Skeletal muscle satellite cell (primary cell): Measurements from ENCODE around the gene NUP35.
"Not testable (repeated sequence)": the region's sequence is repeated elsewhere in the genome, so short reads cannot be mapped to it uniquely, and the experiment has no call there.

Source experiments
- H3K27me3 ChIP-seq: 2 replicates; pipeline ENCODE4 v1.7.0; 2013; ENCODE audit warnings: low read length; ENCODE audit not compliant: control insufficient read depth, insufficient read depth
- H3K36me3 ChIP-seq: 2 replicates; pipeline ENCODE4 v1.7.0; 2013; ENCODE audit warnings: mild to moderate bottlenecking, control low read depth, low read length; ENCODE audit not compliant: insufficient read depth
- H3K4me1 ChIP-seq: 2 replicates; pipeline ENCODE4 v1.7.0; 2013; ENCODE audit warnings: low read length; ENCODE audit not compliant: control insufficient read depth, insufficient read depth
- H3K4me2 ChIP-seq: 2 replicates; pipeline ENCODE4 v1.7.0; 2013; ENCODE audit warnings: mild to moderate bottlenecking, low read length
- H3K4me3 ChIP-seq: 2 replicates; pipeline ENCODE4 v1.7.0; 2013; ENCODE audit warnings: low read length
- H3K9ac ChIP-seq: 2 replicates; pipeline ENCODE4 v1.7.0; 2013; ENCODE audit warnings: mild to moderate bottlenecking, low read depth, low read length, moderate library complexity
- H3K9me3 ChIP-seq: replicated peaks from 2 replicates; pipeline ENCODE4 v1.7.0; 2013; ENCODE audit warnings: mild to moderate bottlenecking, control low read depth, low read length

Gene NUP35

GRCh38 chr2:183149489-183149888 lies 25.2 kb downstream of the NUP35 start:
- Histone ChIP-seq H3K36me3 (peaks cover 3% of the 10 kb centered on the region), H3K9me3 (no peaks in the 10 kb centered on the region), H3K4me2 (no peak overlapping the region)

GRCh38 chr2:183152280-183152679 lies 28.0 kb downstream of the NUP35 start:
- not testable (repeated sequence) for H3K36me3 ChIP-seq, H3K9me3 ChIP-seq

More at GRCh38 chr2:183149489-183149888, 25.2 kb downstream of the NUP35 start:
- Histone ChIP-seq H3K9ac (no peak overlapping the region), H3K27me3 (no peaks in the 10 kb centered on the region), H3K4me1 (peaks cover 6% of the 10 kb centered on the region), H3K4me3 (no peak overlapping the region)

GRCh38 chr2:183153967-183154366 lies 29.7 kb downstream of the NUP35 start:
- H3K9me3 ChIP-seq, result no peaks in the 10 kb centered on the region
- H3K4me2 ChIP-seq, result no peak overlapping the region
- H3K4me1 ChIP-seq, result peaks cover 6% of the 10 kb centered on the region
- H3K9ac ChIP-seq, result no peak overlapping the region
- H3K4me3 ChIP-seq, result no peak overlapping the region
- H3K36me3 ChIP-seq, result peaks cover 7% of the 10 kb centered on the region
- no peaks in the 10 kb centered on the region for H3K27me3 ChIP-seq

More at GRCh38 chr2:183152280-183152679, 28.0 kb downstream of the NUP35 start:
- H3K4me1 ChIP-seq, H3K4me2 ChIP-seq, H3K27me3 ChIP-seq, H3K4me3 ChIP-seq, H3K9ac ChIP-seq: not testable (repeated sequence)

GRCh38 chr2:183154772-183155171 lies 30.5 kb downstream of the NUP35 start:
- H3K9ac ChIP-seq, H3K4me2 ChIP-seq, H3K4me1 ChIP-seq, H3K9me3 ChIP-seq, H3K4me3 ChIP-seq, H3K27me3 ChIP-seq: not testable (repeated sequence)
- H3K36me3 ChIP-seq, result peaks cover 11% of the 10 kb centered on the region

GRCh38 chr2:183157131-183157530 lies 32.9 kb downstream of the NUP35 start:
- no peaks in the 10 kb centered on the region for H3K4me1 ChIP-seq
- H3K36me3 ChIP-seq, result peaks cover 17% of the 10 kb centered on the region
- H3K4me2 ChIP-seq, result no peak overlapping the region
- H3K27me3 ChIP-seq, result no peaks in the 10 kb centered on the region
- H3K9me3 ChIP-seq, result no peaks in the 10 kb centered on the region
- H3K9ac ChIP-seq, result no peak overlapping the region
- H3K4me3 ChIP-seq, result no peak overlapping the region

GRCh38 chr2:183162362-183162761 lies 38.1 kb downstream of the NUP35 start:
- H3K9me3 ChIP-seq, result no peaks in the 10 kb centered on the region
- no peak overlapping the region for H3K9ac ChIP-seq
- no peaks in the 10 kb centered on the region for H3K4me1 ChIP-seq
- H3K36me3 ChIP-seq, result peaks cover 25% of the 10 kb centered on the region
- H3K4me2 ChIP-seq, result no peak overlapping the region
- no peaks in the 10 kb centered on the region for H3K27me3 ChIP-seq
- no peak overlapping the region for H3K4me3 ChIP-seq

GRCh38 chr2:183163821-183164649 lies 39.8 kb downstream of the NUP35 start:
- Histone ChIP-seq H3K36me3 (peaks cover 21% of the 10 kb centered on the region), H3K4me3 (no peak overlapping the region), H3K9ac (no peak overlapping the region), H3K27me3 (no peaks in the 10 kb centered on the region), H3K4me1 (no peaks in the 10 kb centered on the region), H3K9me3 (no peaks in the 10 kb centered on the region), H3K4me2 (no peak overlapping the region)

- H3K4me1 ChIP-seq, result no peaks in the 10 kb centered on the region
- H3K36me3 ChIP-seq, result peaks cover 18% of the 10 kb centered on the region
- H3K9ac ChIP-seq, result no peak overlapping the region
- H3K4me2 ChIP-seq, result no peak overlapping the region
- H3K4me3 ChIP-seq, result no peak overlapping the region
- H3K9me3 ChIP-seq, result no peaks in the 10 kb centered on the region
- no peaks in the 10 kb centered on the region for H3K27me3 ChIP-seq
Measured at GRCh38 chr2:183164650-183165015, 40.4 kb downstream of the NUP35 start.

GRCh38 chr2:183166210-183166609 lies 42.0 kb downstream of the NUP35 start:
- Histone ChIP-seq H3K4me1 (no peaks in the 10 kb centered on the region), H3K9me3 (no peaks in the 10 kb centered on the region), H3K4me2 (no peak overlapping the region), H3K36me3 (peaks cover 16% of the 10 kb centered on the region), H3K9ac (no peak overlapping the region), H3K27me3 (no peaks in the 10 kb centered on the region), H3K4me3 (no peak overlapping the region)

- not testable (repeated sequence) for H3K4me2 ChIP-seq, H3K27me3 ChIP-seq, H3K9ac ChIP-seq, H3K4me3 ChIP-seq, H3K36me3 ChIP-seq, H3K4me1 ChIP-seq, H3K9me3 ChIP-seq
Measured at GRCh38 chr2:183166976-183167375, 42.7 kb downstream of the NUP35 start.

GRCh38 chr2:183172220-183172887 lies 48.1 kb downstream of the NUP35 start:
- H3K36me3 ChIP-seq, result no peaks in the 10 kb centered on the region
- no peak overlapping the region for H3K4me2 ChIP-seq
- H3K9me3 ChIP-seq, result no peaks in the 10 kb centered on the region
- no peaks in the 10 kb centered on the region for H3K4me1 ChIP-seq
- no peaks in the 10 kb centered on the region for H3K27me3 ChIP-seq
- H3K9ac ChIP-seq, result no peak overlapping the region
- no peak overlapping the region for H3K4me3 ChIP-seq

GRCh38 chr2:183179156-183179555 lies 54.9 kb downstream of the NUP35 start:
- no peak overlapping the region for H3K9ac ChIP-seq
- H3K4me1 ChIP-seq, result no peaks in the 10 kb centered on the region
- peaks cover 7% of the 10 kb centered on the region for H3K9me3 ChIP-seq
- no peak overlapping the region for H3K4me3 ChIP-seq
- no peaks in the 10 kb centered on the region for H3K27me3 ChIP-seq
- no peak overlapping the region for H3K4me2 ChIP-seq
- peaks cover 16% of the 10 kb centered on the region for H3K36me3 ChIP-seq
